GM21619 (cell line): ENCODE measurements around the gene NBEAL2.
"Not testable (repeated sequence)": the region's sequence is repeated elsewhere in the genome, so short reads cannot be mapped to it uniquely, and the experiment has no call there.

Experiments
- ATAC-seq: cut with Tn5 transposase; IDR thresholded peaks from one replicate; pipeline ENCODE4 v1.9.1; 2021; ENCODE audit not compliant: unreplicated experiment

Gene NBEAL2

DNA sequence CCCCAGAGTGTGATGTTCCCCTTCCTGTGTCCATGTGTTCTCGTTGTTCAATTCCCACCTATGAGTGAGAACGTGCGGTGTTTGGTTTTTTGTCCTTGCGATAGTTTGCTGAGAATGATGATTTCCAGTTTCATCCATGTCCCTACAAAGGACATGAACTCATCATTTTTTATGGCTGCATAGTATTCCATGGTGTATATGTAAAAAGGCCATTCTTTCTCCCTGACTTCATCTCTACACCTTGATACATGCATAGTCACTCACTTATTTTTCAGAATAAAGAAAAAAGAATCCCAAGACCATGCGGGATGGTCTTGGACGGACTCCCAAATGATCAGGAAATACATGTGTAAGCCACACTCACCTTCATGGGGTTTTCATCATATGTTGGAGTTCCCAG, 57.8 kb downstream of the NBEAL2 start:
- not testable (repeated sequence) for ATAC-seq

DNA sequence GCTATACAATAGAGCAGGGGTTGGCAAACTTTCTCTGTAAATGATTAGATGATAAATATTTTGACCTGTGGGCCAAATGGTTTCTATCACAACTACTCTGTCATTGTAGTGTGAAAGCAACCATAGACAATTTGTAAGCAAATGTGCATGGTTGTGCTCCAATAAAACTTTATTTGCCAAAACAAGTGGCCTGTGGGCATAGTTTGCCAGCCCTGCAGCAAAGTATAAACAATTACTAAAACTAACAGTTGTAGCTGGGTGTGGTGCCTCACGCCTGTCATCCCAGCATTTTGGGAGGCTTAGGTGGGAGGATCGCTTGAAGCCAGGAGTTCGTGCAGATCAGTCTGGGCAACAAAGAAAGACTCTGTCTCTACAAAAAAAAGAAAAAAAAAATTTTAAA, 61.6 kb downstream of the NBEAL2 start:
- ATAC-seq: no peak

DNA sequence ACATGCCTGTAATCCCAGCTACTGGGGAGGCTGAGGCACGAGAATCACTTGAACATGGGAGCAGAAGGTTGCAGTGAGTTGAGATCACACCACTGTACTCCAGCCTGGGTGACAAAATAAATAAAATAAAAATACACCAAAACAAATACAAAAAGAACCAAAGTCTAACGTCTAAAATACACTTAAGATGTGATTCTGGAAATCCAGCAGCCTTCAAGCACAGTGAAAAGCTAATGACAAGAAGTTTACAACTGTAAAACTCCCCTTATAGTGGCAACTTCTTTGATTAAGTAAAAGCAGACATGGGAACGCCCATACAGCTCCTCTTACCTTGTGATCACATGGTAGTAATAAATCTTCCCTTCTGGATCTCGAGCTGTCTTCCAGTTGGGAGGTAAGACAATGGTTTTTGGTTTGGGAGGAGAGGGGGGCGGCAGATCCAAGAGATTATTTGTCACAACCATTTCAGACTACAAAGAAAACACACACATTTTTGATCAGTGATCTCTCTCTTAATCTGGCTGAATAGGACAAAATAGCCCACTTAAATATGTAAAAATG, 62.8 kb downstream of the NBEAL2 start:
- no peak for ATAC-seq

DNA sequence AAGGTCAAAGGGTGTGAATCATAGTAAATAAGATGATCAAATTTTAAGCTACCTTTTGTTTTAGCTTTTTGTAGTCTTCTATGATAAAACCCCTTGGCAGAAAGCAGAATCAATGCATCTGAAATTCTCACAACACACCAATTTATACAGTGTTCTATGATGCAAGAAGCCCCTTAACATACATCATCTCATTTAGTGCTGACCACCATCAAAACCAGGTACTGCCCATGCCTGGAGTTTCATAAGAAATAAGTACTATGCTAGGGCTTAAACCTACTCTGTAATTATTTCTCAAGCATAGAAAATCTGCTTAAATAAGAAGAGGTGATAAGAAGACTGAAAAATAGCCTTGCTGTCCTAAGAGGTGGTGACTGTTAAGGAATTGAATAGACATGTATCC, 67.6 kb downstream of the NBEAL2 start:
- ATAC-seq: no peak

DNA sequence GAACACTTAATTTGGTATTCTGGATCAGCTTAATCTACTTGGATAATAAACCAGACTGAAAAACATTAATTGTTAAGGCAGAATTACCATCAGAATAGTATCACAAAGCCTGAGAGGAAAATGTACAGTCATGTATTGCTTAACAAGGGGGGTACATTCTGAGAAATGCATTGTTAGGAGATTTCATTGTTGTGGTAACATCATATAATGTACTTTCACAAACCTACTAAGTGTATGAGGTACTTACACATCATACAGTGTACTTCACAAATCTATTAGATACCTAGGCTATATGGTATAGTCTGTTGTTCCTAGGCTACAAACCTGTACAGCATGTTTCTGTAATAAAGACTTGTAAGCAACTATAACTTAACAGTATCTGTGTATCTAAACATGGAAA, 68.2 kb downstream of the NBEAL2 start:
- ATAC-seq: no peak

DNA sequence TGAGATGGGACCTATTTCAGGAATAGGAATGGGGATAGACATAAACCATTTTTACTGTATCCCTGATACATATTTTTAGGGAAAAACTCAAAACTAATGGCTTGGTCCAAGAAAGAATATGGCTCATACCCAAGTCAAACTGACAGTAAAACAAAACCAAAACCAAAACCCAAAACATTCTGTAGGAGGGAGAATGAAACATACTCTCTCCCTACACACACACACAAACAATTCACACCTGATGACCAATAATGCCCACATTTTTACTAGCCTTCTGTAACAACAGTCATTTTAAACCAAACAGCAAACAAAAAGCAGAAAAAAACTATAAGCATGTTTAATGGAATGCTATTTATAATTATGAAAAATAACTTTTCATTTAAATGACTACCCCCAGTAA, 74.9 kb downstream of the NBEAL2 start:
- no peak for ATAC-seq

DNA sequence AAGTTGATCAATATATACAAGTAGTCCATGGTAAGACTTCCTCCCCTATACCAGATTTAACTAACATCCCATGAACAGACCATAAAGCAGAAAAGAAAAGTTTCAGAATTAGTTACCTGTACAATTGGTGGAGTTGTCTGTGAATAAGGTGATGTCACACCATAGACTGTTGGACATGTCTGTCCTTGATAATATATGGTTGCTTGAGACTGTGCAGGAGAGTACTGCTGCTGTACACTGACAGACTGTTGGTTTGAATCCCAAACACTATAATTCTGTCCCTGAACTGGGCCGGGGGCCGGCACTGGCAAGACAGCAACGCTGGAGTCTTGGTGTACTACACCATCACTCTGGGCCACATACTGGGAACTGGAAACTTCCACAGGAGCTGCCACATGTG, 77.2 kb downstream of the NBEAL2 start:
- no peak for ATAC-seq

DNA sequence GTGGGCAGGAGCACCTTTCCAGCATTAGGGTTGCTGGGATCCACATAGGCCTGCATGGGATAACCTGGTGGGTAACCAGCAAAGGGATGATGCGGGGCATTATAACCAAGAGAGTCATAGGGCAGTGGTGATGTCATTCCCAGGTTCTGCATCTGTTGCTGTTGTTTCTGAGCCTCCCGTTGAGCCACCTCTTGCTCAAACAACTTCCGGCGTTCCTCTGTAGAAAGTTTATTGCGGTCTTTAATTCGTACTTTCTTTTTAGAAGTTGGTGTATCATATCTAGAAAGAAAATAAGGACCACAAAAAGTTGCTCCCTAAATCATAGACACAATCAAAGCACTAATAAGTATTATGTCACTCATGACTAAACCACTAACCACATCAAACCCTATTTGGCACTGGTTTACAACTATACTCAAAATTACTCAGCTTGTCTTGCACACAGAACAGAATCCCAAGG, 77.8 kb downstream of the NBEAL2 start:
- ATAC-seq: no peak
